Measurements from ENCODE around the gene JAZF1.

Gene JAZF1

DNA sequence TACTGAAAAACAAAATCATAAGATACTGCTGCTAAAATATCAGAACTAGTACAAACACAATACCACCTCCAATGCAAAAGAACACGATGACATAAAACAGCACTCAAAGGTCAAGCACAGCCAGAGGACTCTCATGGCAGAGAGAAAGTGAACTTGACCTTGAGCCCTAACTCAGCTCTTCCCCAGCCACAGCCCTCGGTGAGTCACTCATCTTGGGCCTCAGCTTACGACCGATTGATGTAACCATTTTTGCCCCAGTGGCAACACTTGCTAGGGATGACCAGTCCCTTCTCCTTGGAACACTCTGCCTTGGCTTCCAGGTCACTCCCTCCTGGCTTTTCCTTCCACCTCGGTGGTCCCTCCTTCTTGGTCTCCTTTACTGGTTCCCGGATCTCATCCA, 77.8 kb downstream of the JAZF1 start:
- DNase-seq, result no peak

DNA sequence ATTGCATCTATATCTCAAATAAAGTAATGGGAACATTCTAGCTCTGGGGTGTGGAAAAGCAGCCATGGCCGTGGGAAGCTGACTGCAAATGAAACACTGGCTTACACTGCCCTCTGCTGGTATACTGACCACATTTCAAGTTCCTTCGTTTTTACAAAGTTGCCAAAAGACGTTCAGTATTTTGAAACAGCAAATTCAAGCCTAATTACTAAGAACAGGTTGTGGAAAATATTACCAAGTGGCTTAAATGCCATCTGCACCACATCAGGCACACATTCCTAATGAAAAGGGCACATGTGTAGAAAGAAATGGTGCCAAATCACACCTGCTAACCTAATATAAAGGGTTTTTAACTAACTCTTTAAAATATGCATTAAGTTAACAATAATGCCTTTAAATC, 83.9 kb downstream of the JAZF1 start:
- peak; percentile 13 to 31 for DNase-seq

DNA sequence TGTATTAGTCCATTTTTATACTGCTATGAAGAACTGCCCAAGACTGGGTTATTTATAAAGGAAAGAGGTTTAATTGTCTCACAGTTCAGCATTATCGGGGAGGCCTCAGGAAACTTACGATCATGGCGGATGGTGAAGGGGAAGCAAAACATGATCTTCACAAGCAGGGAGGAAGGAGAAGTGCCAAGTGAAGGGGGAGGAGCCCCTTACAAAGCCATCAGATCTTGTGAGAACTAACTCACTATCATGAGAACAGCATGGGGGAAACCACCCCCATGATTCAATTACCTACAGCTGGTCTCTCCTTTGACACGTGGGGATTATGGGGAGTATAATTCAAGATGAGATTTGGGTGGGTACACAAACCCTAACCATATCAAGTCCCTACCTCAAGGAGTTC, 85.4 kb downstream of the JAZF1 start:
- DNase-seq, result no peak

- peak; percentile 20 to 46 for DNase-seq
Observed at GRCh38 chr7:28093623-28094232, 86.9 kb downstream of the JAZF1 start.

DNA sequence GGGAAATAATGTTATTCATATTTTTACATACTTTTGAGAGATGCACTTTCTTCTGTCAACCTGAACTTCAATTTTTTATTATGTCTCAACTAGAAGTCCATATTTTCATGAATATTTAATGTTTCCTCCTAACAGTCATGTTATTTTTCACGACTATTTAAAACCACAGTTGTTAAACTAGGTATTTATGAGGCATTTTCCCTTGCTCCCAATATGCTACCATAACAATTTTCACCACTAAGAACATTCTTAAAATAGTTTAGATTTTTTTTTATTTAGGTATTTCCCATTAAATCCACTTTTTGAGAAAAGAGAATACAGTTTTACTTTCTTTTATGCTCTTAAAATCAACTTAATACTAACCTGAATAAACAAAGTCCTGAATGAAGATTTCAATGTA, 89.4 kb downstream of the JAZF1 start:
- DNase-seq, result no peak

DNA sequence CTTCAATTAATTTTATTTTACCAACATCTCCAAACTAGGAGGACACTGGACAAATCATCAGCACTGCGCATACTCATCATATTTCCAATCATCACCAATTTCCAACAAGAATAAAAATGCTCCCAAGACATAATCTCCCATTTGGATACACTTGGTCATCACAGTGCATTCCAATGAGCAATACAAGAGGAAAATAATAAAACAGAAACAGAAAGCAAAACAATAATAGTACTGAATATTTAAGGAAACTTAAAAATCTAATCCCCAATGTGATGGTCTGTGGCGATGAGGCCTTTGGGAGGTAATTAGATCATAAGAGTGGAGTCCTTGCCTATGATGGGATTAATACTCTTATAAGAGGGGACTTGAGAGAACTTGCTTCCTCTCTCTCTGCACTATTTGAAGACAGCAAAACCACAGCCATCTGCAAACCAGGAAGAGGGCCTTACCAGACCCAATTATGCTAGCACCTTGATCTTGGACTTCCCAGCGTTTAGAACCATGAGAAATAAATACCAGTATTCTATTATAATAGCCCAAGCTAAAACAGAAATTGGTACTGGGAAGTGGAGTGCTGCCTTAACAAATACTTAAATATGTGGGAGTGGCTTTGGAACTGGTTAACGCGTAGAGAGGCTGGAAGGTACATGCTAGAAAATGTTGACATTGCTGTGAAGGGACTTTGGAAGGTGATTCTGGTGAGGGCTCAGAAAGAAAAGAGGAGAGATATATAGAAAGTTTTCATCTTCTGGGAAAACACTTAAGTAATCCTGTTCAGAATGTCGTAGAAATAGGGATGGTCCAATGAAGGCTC, 91.5 kb downstream of the JAZF1 start:
- DNase-seq, result no peak

GRCh38 chr7:28088032-28088431, 92.6 kb downstream of the JAZF1 start:
- no peak for DNase-seq

- DNase-seq, result no peak
Observed at GRCh38 chr7:28086198-28086597, 94.4 kb downstream of the JAZF1 start.

GRCh38 chr7:28083998-28084985, 96.3 kb downstream of the JAZF1 start:
- no peak for DNase-seq

GRCh38 chr7:28083164-28083997, 97.2 kb downstream of the JAZF1 start:
- no peak for DNase-seq

DNA sequence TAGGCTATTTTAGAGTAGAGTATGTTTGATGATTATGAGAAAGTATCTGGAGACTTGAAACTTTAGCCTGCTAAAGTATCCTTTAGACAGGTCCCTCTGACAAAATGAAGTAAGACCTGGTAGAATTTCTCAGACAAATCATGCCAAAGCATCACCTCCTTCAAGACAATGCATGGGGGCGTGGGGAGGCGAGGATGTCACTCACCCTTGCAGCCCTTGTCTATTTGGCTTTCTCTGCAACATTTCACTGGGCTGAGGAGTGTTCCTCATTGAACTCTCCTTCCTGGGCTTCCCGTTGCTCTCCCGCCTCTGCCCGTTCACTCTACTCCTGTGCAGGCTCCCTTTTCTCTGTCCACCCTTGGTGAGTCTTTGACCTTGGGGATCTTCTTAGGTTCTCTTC, 98.5 kb downstream of the JAZF1 start:
- no peak for DNase-seq

DNA sequence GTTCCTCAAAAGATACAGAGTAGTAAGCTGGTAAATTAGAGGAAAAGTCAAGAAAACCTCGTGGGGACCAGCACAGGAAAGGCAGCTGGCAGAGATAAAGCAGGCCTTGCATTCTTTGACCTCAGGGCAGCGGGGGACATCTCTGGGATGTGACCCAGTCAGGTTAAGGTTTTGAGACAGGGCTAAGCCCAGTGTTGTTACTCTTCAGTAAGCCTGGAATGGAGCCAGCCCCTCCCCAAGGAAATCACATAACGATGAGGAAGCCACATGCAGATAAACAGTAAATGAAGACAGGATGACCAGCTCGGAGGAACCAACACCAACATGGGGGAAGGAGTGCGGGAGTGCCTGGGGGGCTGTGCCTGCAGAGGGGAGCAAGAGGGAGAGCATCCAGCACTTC, 99.6 kb downstream of the JAZF1 start:
- no peak for DNase-seq

DNA sequence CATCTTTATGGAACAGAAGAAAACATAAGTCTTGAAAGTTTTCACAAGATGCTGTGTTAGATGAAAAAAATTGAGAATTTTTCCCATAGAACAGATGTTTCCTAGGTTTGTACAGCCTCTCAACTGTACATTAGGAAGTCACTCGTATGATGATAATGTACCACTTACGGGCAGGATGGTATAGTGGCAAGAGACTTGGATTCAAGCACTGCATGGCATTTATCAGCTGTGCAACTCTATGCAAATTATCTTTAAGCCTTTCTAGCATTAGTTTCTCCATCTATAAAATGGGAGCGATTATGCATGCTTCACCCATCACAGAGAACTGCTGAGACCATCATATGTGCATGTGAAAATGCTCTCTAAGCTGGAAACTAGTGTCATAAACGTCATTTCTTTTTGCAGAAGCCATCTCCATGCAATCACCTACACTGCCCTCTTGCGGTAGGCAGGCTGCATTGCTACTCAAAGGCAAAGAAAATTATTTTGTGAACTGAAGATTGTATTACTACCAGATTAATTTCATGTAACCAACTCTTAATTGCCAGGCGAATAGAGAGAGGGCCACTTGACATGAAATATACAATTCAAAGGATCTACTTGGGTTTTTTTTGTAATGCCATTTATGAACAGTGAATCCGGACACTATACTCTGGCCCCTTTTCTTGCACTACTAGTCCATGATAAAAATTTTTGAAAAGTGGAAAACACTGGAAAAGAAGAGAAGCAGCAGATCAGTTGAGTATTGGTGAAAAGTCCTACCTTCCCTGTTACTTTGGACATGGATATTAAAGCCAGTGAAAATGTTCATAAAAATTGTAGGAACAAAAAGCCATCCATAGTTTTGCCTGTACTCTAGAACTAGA, 102.3 kb downstream of the JAZF1 start:
- peak; percentile 32 to 37 for DNase-seq

- no peak for DNase-seq
Observed at GRCh38 chr7:28077616-28078015, 103.0 kb downstream of the JAZF1 start.

GRCh38 chr7:28076423-28077200, 104.0 kb downstream of the JAZF1 start:
- DNase-seq, result no peak

DNA sequence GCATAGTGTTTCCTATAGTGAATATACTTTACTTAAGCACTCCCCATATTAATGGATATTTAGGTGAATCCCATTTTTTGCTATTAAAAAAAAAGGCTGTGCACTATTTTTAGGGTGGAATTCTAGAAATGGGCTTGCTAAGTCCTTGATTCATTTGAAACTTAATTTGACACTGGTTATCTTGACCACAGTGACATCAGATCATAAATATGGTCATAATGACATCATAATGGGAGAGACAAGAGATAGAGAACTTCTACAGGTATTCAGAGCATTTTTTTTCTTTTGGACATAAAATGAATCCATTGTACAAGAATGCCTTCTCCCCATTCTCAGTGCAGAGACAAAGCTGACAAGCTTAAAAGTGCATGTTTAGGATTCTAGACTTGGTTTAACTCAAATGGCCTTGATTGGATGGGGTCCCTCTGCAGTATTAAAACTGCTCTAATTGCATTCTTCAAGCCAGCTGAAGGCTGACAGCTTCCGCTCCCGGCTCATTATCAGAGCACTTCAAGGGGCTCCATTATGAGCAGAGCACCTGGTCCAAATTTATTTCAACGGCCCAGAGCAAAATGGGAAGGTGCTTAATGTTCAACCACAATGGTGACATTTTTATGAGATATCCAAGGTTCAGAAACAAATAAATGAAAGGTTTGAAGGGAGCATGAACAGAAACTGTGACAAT, 104.8 kb downstream of the JAZF1 start:
- DNase-seq, result no peak

DNA sequence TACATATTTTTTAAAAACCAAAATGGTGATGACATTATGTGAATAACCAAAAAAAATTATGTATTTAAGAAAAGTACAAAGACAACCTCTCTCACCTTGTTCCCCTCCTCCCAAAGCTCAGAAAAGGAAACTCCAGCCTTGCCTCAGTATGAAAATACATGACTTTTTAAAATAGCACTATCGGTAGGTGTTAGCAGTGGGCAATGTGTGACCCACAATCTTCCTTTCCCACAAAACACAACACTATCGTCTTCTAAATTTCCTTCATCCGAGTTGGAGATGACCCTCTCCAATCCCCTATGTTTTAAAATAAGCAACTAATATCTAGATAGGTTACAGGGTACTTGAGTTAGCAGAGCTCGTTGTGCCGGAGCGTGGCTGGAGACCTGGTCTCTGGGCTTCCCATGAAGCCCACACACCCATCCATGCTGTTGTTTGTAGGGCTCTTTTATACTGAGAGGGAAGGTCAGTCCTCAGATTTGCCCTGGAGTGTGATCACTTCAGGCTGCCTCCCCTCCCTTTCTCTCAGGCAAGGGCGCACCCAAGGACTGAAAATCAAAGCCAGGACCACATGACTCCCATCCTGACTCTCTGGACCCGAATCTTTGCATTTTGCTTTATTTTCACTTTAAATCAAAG, 107.6 kb downstream of the JAZF1 start:
- no peak for DNase-seq

DNA sequence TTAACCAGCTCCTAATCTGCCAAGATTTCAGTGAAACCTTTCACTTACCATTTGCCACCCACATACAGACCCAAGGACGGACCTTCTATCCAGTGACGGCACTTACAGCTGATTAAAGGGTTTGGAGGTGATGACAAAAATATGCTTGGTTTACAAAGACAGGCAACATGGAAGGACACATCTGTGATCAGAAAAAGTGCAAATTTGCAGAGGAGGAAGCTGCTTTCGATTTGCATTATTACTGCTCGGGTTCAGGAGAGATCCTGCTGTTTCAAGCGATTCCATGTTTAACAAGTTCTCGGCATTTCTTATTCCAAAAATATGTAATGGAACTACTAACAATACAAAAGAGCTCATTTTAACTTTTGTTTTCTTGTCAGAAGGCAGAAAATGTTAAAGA, 109.0 kb downstream of the JAZF1 start:
- DNase-seq, result no peak

GRCh38 chr7:28070297-28071055, 110.1 kb downstream of the JAZF1 start:
- DNase-seq, result no peak
